WTC11 (cell line): ENCODE measurements around the gene COL17A1. TPM values are rescaled to one million over a fixed set of nuclear protein-coding genes. Genes with fewer than 3 reads are reported as not detected.

Source experiments
- ATAC-seq: fragments of 200-7000 bp; cut with Tn5 transposase; 2 replicates; pipeline ENCODE4 v1.10.0; 2021; ENCODE audit warnings: mild to moderate bottlenecking, moderate library complexity
- CTCF ChIA-PET: fragments of 300-600 bp; sonication (Branson Sonifier 250); formaldehyde crosslinking; loops from one replicate; lab custom pipeline; 2021; ENCODE audit warnings: antibody characterized with exemption; lab: Charles Lee
- POLR2A ChIA-PET: fragments of 350-600 bp; sonication (Branson Sonifier 250); formaldehyde crosslinking; loops from one replicate; lab custom pipeline; 2021; ENCODE audit warnings: antibody characterized with exemption; lab: Charles Lee
- DNase-seq: peaks from one replicate; pipeline ENCODE4 v3.0.0; 2021; ENCODE audit warnings: low spot score
- H3K27ac Mint-ChIP-seq: 2 replicates; pipeline ENCODE4 v1.8.0; 2021; ENCODE audit warnings: mixed read lengths
- H3K27me3 Mint-ChIP-seq: 2 replicates; pipeline ENCODE4 v1.8.0; 2021; ENCODE audit warnings: low read depth, mild to moderate bottlenecking, moderate library complexity, mixed read lengths
- H3K36me3 Mint-ChIP-seq: 2 replicates; pipeline ENCODE4 v1.8.0; 2021; ENCODE audit warnings: mixed read lengths
- H3K4me1 Mint-ChIP-seq: 2 replicates; pipeline ENCODE4 v1.8.0; 2022; ENCODE audit warnings: mixed read lengths
- H3K4me3 Mint-ChIP-seq: 2 replicates; pipeline ENCODE4 v1.8.0; 2021; ENCODE audit warnings: mild to moderate bottlenecking, moderate library complexity, mixed read lengths
- H3K9me3 Mint-ChIP-seq: 2 replicates; pipeline ENCODE4 v1.8.0; 2021; ENCODE audit warnings: mixed read lengths
- CTCF ChIP-seq: fragments of 200-600 bp; IDR thresholded peaks from 2 replicates; pipeline ENCODE4 v1.8.0; 2022; ENCODE audit warnings: antibody characterized with exemption
- ETV6 ChIP-seq: sonication (generic); formaldehyde crosslinking; IDR thresholded peaks from 2 replicates; pipeline ENCODE4 v1.8.1; 2022; ENCODE audit warnings: mild to moderate bottlenecking, missing genetic modification reagents
- GRHL2 ChIP-seq: fragments of 250-450 bp; sonication (Bioruptor Pico); IDR thresholded peaks from 2 replicates; pipeline ENCODE4 v1.8.0; 2022; ENCODE audit warnings: mild to moderate bottlenecking, moderate library complexity; ENCODE audit not compliant: insufficient replicate concordance, severe bottlenecking
- JUN ChIP-seq: sonication (generic); formaldehyde crosslinking; IDR thresholded peaks from 2 replicates; pipeline ENCODE4 v1.8.0; 2023; ENCODE audit warnings: mild to moderate bottlenecking, missing genetic modification reagents
- KAT7 ChIP-seq: sonication (generic); formaldehyde crosslinking; IDR thresholded peaks from 2 replicates; pipeline ENCODE4 v1.8.1; 2023; ENCODE audit warnings: missing genetic modification reagents, mild to moderate bottlenecking, borderline replicate concordance
- MAX ChIP-seq: sonication (generic); formaldehyde crosslinking; IDR thresholded peaks from 2 replicates; pipeline ENCODE4 v1.8.0; 2022; ENCODE audit warnings: mild to moderate bottlenecking, missing genetic modification reagents
- MYBL2 ChIP-seq: sonication (generic); formaldehyde crosslinking; IDR thresholded peaks from 2 replicates; pipeline ENCODE4 v1.8.1; 2023; ENCODE audit warnings: mild to moderate bottlenecking, moderate library complexity, missing genetic modification reagents
- PRRX2 ChIP-seq: fragments of 250-450 bp; sonication (Bioruptor Pico); IDR thresholded peaks from 2 replicates; pipeline ENCODE4 v1.8.0; 2021; ENCODE audit warnings: mild to moderate bottlenecking
- STAT6 ChIP-seq: sonication (generic); formaldehyde crosslinking; conservative IDR thresholded peaks from 2 replicates; pipeline ENCODE4 v1.8.1; 2023; ENCODE audit warnings: mild to moderate bottlenecking, low read depth, missing genetic modification reagents, moderate library complexity
- TP53 ChIP-seq: sonication (generic); formaldehyde crosslinking; IDR thresholded peaks from 2 replicates; pipeline ENCODE4 v1.8.1; 2023; ENCODE audit warnings: mild to moderate bottlenecking, missing genetic modification reagents
- ZNF423 ChIP-seq: fragments of 250-450 bp; sonication (Bioruptor Pico); IDR thresholded peaks from 2 replicates; pipeline ENCODE4 v2.1.2; 2022; ENCODE audit warnings: mild to moderate bottlenecking, moderate library complexity
- ZNF671 ChIP-seq: fragments of 250-450 bp; sonication (Bioruptor Pico); IDR thresholded peaks from 2 replicates; pipeline ENCODE4 v1.8.0; 2021; ENCODE audit warnings: mild to moderate bottlenecking
- ZSCAN18 ChIP-seq: fragments of 250-450 bp; sonication (Bioruptor Pico); IDR thresholded peaks from 2 replicates; pipeline ENCODE4 v2.1.2; 2022; ENCODE audit warnings: mild to moderate bottlenecking, moderate library complexity
- total RNA-seq: library from RNA; stranded (reverse); gene quantifications from 3 replicates; pipeline ENCODE4 v1.2.3, GENCODE V29; 2021
- TF ChIP-seq, protein P1 (sequence below): sonication (generic); formaldehyde crosslinking; IDR thresholded peaks from 2 replicates; pipeline ENCODE4 v1.8.0; 2022; ENCODE audit warnings: missing genetic modification reagents
- TF ChIP-seq, protein P2 (sequence below): fragments of 250-450 bp; sonication (Bioruptor Pico); IDR thresholded peaks from 2 replicates; pipeline ENCODE4 v1.8.0; 2021; ENCODE audit warnings: mild to moderate bottlenecking
- TF ChIP-seq, protein P3 (sequence below): sonication (generic); formaldehyde crosslinking; IDR thresholded peaks from 2 replicates; pipeline ENCODE4 v1.8.1; 2023; ENCODE audit warnings: mild to moderate bottlenecking, moderate library complexity, missing genetic modification reagents

Gene COL17A1
- total RNA-seq, 1 experiment from 2014 or later: 1.5 TPM

DNA sequence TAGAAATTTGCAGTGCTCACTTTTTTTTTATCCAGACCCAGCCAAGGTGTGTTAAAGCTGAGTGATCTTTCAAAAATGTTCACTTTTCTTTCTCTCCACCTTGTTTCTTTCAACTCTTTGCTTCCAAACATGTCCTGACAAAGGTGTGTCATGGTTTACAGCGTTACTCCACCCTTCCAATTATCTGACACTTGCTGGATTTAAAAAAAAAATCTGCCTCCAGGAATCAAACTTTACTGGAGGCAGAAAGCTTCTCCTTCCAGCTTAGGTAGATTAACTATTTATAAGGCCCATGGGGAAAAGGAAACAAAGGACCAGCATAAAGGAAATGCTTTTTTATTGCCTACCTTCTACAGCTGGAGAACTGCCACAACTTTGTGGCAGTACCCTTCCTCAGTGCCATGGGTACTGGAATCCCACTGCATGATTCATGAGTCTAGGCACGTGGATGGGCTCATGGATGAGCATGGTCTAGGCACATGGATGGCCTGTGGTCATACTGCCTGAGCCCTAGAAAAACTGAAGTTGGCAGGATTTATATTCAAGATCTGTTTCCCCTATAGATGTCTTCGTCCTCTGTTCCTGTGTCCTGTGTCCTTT, at the start of gene COL17A1 (continued):
- TF ChIP-seq, protein P1, sequence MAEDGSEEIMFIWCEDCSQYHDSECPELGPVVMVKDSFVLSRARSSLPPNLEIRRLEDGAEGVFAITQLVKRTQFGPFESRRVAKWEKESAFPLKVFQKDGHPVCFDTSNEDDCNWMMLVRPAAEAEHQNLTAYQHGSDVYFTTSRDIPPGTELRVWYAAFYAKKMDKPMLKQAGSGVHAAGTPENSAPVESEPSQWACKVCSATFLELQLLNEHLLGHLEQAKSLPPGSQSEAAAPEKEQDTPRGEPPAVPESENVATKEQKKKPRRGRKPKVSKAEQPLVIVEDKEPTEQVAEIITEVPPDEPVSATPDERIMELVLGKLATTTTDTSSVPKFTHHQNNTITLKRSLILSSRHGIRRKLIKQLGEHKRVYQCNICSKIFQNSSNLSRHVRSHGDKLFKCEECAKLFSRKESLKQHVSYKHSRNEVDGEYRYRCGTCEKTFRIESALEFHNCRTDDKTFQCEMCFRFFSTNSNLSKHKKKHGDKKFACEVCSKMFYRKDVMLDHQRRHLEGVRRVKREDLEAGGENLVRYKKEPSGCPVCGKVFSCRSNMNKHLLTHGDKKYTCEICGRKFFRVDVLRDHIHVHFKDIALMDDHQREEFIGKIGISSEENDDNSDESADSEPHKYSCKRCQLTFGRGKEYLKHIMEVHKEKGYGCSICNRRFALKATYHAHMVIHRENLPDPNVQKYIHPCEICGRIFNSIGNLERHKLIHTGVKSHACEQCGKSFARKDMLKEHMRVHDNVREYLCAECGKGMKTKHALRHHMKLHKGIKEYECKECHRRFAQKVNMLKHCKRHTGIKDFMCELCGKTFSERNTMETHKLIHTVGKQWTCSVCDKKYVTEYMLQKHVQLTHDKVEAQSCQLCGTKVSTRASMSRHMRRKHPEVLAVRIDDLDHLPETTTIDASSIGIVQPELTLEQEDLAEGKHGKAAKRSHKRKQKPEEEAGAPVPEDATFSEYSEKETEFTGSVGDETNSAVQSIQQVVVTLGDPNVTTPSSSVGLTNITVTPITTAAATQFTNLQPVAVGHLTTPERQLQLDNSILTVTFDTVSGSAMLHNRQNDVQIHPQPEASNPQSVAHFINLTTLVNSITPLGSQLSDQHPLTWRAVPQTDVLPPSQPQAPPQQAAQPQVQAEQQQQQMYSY (CRISPR knock-in tag): no peak

DNA sequence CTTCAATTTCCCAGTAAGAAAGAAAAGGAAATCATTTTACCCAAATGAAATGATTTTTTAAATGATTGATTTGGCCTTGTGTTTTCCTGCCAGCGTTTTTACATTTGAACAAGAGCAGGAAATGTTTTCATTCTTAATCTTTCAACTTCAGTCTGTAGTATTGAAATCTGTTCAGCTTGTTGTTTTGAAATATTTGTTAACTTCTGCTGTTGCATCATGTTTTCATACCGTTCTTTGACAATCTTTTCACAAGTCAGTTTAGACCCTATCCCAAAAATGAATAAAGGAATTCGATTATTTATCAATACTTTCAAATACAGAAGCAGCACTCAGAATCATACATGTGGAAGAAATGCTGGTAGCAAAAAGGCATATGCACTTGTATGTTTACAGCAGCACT, 44.4 kb upstream of the COL17A1 start:
- Mint-ChIP-seq H3K4me3 (no peak overlapping the region), H3K27me3 (no peaks in the 10 kb centered on the region; the same call in 1 of the 2 replicates), H3K36me3 (peaks cover 6% of the 10 kb centered on the region), H3K27ac (0 out of 2 replicates have a peak overlapping the region, but pooled peaks have one; percentile 14)
- no peak for ATAC-seq
- DNase-seq: no peak
- no peak for TF ChIP-seq ZSCAN18
- no peak for TF ChIP-seq ETV6 (CRISPR knock-in tag)
- no peak for TF ChIP-seq ZNF671 (CRISPR knock-in tag)
- TF ChIP-seq MAX (CRISPR knock-in tag): no peak
- no peak for TF ChIP-seq CTCF
- TF ChIP-seq, protein P2, sequence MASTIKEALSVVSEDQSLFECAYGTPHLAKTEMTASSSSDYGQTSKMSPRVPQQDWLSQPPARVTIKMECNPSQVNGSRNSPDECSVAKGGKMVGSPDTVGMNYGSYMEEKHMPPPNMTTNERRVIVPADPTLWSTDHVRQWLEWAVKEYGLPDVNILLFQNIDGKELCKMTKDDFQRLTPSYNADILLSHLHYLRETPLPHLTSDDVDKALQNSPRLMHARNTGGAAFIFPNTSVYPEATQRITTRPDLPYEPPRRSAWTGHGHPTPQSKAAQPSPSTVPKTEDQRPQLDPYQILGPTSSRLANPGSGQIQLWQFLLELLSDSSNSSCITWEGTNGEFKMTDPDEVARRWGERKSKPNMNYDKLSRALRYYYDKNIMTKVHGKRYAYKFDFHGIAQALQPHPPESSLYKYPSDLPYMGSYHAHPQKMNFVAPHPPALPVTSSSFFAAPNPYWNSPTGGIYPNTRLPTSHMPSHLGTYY (CRISPR knock-in tag): no peak
- TF ChIP-seq TP53: no peak
- no peak for TF ChIP-seq ZNF423 (CRISPR knock-in tag)
- TF ChIP-seq STAT6 (CRISPR knock-in tag): no peak
- TF ChIP-seq, all 79 proteins: peak for 0
- POLR2A ChIA-PET: interaction anchor here (0.7 to 1.2 kb wide), 2 partner anchors 12 to 53 kb away, joined by 3 to 7 read pairs; no protein-coding TSS in a partner anchor
- H3K9me3 Mint-ChIP-seq: no peaks in the 10 kb centered on the region
- CTCF ChIA-PET: interaction anchor here (1.0 to 1.8 kb wide), 3 partner anchors 8 to 17 kb away, joined by 3 to 6 read pairs (median 4); partner anchors contain the start of gene SFR1
- H3K4me1 Mint-ChIP-seq: peaks cover 14% of the 10 kb centered on the region

DNA sequence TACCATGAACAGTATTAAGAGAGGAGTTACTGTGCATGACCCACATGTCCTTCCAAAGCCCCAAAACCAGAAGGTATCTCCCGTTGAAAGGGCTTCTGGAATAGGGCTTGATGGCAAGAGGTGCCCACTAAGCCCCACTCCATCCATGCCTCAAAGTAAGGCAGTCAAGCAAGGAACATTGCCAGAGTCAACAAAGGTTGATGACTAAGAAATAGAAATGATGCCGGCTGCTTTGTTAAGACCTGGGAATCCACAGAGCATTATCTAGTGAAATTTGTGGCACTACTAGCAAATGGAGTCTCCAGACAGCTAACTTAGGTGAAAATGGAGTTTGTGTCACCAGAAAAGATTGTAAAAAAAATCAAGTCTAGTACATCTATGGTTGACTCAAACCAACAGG, 42.5 kb upstream of the COL17A1 start:
- ChIA-PET CTCF (interaction anchor here (1.3 to 2.4 kb wide), 5 partner anchors 12 to 145 kb away, joined by 3 to 22 read pairs (median 5); no protein-coding TSS in a partner anchor), POLR2A (interaction anchor here (0.6 kb wide), 1 partner anchor 221 kb away, joined by 4 read pairs; no protein-coding TSS in a partner anchor)
- DNase-seq (no peak), ATAC-seq (no peak)
- Mint-ChIP-seq H3K4me3 (no peak overlapping the region), H3K36me3 (peaks cover 6% of the 10 kb centered on the region), H3K27me3 (no peaks in the 10 kb centered on the region; the same call in 1 of the 2 replicates), H3K9me3 (no peaks in the 10 kb centered on the region), H3K27ac (no peak overlapping the region), H3K4me1 (peaks cover 22% of the 10 kb centered on the region)
- TF ChIP-seq PRRX2 (CRISPR knock-in tag) (no peak), JUN (no peak), KAT7 (CRISPR knock-in tag) (no peak), GRHL2 (CRISPR knock-in tag) (no peak), ZSCAN18 (no peak), MYBL2 (CRISPR knock-in tag) (no peak)
- TF ChIP-seq, protein P3, sequence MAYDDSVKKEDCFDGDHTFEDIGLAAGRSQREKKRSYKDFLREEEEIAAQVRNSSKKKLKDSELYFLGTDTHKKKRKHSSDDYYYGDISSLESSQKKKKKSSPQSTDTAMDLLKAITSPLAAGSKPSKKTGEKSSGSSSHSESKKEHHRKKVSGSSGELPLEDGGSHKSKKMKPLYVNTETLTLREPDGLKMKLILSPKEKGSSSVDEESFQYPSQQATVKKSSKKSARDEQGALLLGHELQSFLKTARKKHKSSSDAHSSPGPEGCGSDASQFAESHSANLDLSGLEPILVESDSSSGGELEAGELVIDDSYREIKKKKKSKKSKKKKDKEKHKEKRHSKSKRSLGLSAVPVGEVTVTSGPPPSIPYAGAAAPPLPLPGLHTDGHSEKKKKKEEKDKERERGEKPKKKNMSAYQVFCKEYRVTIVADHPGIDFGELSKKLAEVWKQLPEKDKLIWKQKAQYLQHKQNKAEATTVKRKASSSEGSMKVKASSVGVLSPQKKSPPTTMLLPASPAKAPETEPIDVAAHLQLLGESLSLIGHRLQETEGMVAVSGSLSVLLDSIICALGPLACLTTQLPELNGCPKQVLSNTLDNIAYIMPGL: no peak
